NCI-H2107 treated with DMSO at 0.1 percent for 48 hours (cell line): Measurements from ENCODE around the gene UBE2V1.
"Not testable (repeated sequence)": the region's sequence is repeated elsewhere in the genome, so short reads cannot be mapped to it uniquely, and the experiment has no call there.

ENCODE experiments used
- DNase-seq: peaks from one replicate; lab custom pipeline; 2025; ENCODE audit not compliant: unreplicated experiment; lab: John Stamatoyannopoulos, UW

The UBE2V1 gene

GRCh38 chr20:50097843-50098242 lies 15.1 kb downstream of the UBE2V1 start:
- DNase-seq: no peak

GRCh38 chr20:50096237-50096636 lies 16.7 kb downstream of the UBE2V1 start:
- DNase-seq: no peak

GRCh38 chr20:50095476-50096078 lies 17.4 kb downstream of the UBE2V1 start:
- no peak for DNase-seq

- no peak for DNase-seq
Observed at GRCh38 chr20:50094522-50094921, 18.4 kb downstream of the UBE2V1 start.

GRCh38 chr20:50093240-50093639 lies 19.7 kb downstream of the UBE2V1 start:
- DNase-seq: no peak

GRCh38 chr20:50092436-50092835 lies 20.5 kb downstream of the UBE2V1 start:
- no peak for DNase-seq

GRCh38 chr20:50089787-50090177 lies 23.2 kb downstream of the UBE2V1 start:
- DNase-seq: no peak

GRCh38 chr20:50089140-50089786 lies 23.7 kb downstream of the UBE2V1 start:
- no peak for DNase-seq

GRCh38 chr20:50088022-50088421 lies 24.9 kb downstream of the UBE2V1 start:
- no peak for DNase-seq

- DNase-seq: peak; percentile 70
Observed at GRCh38 chr20:50085481-50086365, 27.2 kb downstream of the UBE2V1 start.

- DNase-seq: no peak
Observed at GRCh38 chr20:50085146-50085480, 27.8 kb downstream of the UBE2V1 start.

GRCh38 chr20:50083034-50083433 lies 29.9 kb downstream of the UBE2V1 start:
- no peak for DNase-seq

- not testable (repeated sequence) for DNase-seq
Observed at GRCh38 chr20:50082056-50082455, 30.9 kb downstream of the UBE2V1 start.

GRCh38 chr20:50077818-50078601 lies 34.9 kb downstream of the UBE2V1 start:
- no peak for DNase-seq

GRCh38 chr20:50073500-50073899 lies 39.5 kb downstream of the UBE2V1 start:
- no peak for DNase-seq

- DNase-seq: peak; percentile 57
Observed at GRCh38 chr20:50071039-50071888, 41.7 kb downstream of the UBE2V1 start.

GRCh38 chr20:50070361-50070760 lies 42.6 kb downstream of the UBE2V1 start:
- no peak for DNase-seq

- no peak for DNase-seq
Observed at GRCh38 chr20:50068041-50068651, 44.8 kb downstream of the UBE2V1 start.

GRCh38 chr20:50067461-50067860 lies 45.5 kb downstream of the UBE2V1 start:
- DNase-seq: no peak

- DNase-seq: no peak
Observed at GRCh38 chr20:50067018-50067417, 45.9 kb downstream of the UBE2V1 start.
